D721Med (cell line): ENCODE results near the gene CCDC93.

ENCODE experiments used
- DNase-seq: peaks from one replicate; pipeline ENCODE4 v3.0.0; 2011; ENCODE audit warnings: low spot score; ENCODE audit not compliant: insufficient read length
- FAIRE-seq: peaks from 2 replicates; lab custom pipeline; 2011; peaks lifted over from hg19 to GRCh38; lab: Jason Lieb, UNC
- TF ChIP-seq, protein P1 (sequence below): IDR thresholded peaks from 2 replicates; pipeline ENCODE4 v1.5.1; 2012; ENCODE audit warnings: mild to moderate bottlenecking, control low read depth; ENCODE audit not compliant: insufficient read depth; ENCODE audit errors: missing control alignments

CCDC93 gene, protein sequence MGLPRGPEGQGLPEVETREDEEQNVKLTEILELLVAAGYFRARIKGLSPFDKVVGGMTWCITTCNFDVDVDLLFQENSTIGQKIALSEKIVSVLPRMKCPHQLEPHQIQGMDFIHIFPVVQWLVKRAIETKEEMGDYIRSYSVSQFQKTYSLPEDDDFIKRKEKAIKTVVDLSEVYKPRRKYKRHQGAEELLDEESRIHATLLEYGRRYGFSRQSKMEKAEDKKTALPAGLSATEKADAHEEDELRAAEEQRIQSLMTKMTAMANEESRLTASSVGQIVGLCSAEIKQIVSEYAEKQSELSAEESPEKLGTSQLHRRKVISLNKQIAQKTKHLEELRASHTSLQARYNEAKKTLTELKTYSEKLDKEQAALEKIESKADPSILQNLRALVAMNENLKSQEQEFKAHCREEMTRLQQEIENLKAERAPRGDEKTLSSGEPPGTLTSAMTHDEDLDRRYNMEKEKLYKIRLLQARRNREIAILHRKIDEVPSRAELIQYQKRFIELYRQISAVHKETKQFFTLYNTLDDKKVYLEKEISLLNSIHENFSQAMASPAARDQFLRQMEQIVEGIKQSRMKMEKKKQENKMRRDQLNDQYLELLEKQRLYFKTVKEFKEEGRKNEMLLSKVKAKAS

GRCh38 chr2:118013724-118014491 lies at the start of gene CCDC93:
Gene CCDC93 (minus strand): TSS chr2:118014070. CDS start chr2:118013995, 75 bp downstream.
- peak; percentile 95 for DNase-seq
- no peak for FAIRE-seq
- TF ChIP-seq, protein P1, sequence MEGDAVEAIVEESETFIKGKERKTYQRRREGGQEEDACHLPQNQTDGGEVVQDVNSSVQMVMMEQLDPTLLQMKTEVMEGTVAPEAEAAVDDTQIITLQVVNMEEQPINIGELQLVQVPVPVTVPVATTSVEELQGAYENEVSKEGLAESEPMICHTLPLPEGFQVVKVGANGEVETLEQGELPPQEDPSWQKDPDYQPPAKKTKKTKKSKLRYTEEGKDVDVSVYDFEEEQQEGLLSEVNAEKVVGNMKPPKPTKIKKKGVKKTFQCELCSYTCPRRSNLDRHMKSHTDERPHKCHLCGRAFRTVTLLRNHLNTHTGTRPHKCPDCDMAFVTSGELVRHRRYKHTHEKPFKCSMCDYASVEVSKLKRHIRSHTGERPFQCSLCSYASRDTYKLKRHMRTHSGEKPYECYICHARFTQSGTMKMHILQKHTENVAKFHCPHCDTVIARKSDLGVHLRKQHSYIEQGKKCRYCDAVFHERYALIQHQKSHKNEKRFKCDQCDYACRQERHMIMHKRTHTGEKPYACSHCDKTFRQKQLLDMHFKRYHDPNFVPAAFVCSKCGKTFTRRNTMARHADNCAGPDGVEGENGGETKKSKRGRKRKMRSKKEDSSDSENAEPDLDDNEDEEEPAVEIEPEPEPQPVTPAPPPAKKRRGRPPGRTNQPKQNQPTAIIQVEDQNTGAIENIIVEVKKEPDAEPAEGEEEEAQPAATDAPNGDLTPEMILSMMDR, result no peak

DNA sequence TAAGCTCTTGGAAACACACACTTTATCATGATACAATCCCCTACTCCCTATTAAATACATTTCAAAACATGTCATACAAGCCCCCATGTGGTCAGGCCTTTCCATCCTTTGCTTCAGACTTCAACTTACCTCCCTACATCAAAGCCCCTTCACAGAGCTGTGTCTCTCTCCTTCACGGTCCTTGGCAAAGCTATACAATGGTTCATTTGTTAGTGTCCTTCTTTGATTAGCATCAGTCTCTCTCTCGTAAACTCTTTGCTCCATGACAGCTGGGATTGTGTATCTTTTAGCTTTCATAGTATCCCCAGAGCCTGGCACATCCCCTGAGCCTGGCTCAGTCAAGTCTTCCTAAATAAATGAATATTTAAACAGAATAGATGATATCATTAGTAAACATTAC lies 48.8 kb upstream of the CCDC93 start:
- FAIRE-seq (no peak), DNase-seq (no peak)
- TF ChIP-seq, protein P1, result no peak

GRCh38 chr2:118062048-118062447 lies 48.2 kb upstream of the CCDC93 start:
- DNase-seq (no peak), FAIRE-seq (no peak)
- TF ChIP-seq, protein P1, result no peak

DNA sequence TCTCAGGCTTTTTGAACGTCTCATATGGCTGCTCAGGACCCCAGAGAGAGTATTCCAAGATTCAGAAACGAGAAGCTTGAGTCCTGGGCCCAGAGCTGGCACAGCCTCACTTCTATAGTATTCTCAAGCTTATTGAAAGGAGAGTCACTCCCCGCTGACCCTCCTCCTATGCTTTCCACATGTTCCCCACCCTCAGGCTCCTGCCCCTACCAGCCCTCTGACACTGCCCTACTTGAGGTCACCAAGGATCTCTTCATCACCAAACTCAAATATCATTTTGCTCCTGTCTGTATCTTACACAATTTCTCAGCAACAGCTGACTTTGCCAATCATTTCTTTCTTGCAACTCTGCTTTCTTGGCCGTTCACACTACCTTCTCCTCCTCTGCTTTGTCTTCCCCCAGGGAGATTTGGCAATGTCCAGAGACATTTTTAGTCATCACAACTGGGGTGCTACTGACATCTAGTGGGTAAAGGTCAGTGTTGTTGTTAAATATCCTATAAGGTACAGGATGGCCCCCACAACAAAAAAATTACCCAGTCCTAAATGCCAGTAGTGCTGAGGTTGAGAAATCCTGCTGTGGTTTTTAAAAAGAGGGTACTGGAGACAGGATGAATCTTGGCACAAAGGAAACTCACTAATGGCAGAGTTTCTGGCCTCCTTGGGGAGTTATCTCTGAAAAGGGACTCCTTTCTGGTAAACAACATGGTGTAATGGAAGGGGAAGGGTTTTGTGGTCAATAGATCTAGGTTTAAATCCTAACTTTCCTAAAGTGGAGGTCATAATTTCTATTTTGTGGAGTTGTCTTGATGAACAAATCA lies 47.5 kb upstream of the CCDC93 start:
- TF ChIP-seq, protein P1, result peak; percentile 15
- DNase-seq, result no peak
- no peak for FAIRE-seq

GRCh38 chr2:118059919-118060478 lies 46.1 kb upstream of the CCDC93 start:
- TF ChIP-seq, protein P1, result no peak
- DNase-seq (no peak), FAIRE-seq (no peak)

GRCh38 chr2:118058951-118059350 lies 45.1 kb upstream of the CCDC93 start:
- TF ChIP-seq, protein P1, result no peak
- DNase-seq, result no peak
- no peak for FAIRE-seq
